GM19025 (cell line): ENCODE data around the gene RELB.
"Not testable (repeated sequence)": the region's sequence is repeated elsewhere in the genome, so short reads cannot be mapped to it uniquely, and the experiment has no call there.

Experiments
- ATAC-seq: cut with Tn5 transposase; IDR thresholded peaks from one replicate; pipeline ENCODE4 v1.9.1; 2021; ENCODE audit warnings: mild to moderate bottlenecking, low read depth, moderate library complexity; ENCODE audit not compliant: unreplicated experiment

RELB gene

DNA sequence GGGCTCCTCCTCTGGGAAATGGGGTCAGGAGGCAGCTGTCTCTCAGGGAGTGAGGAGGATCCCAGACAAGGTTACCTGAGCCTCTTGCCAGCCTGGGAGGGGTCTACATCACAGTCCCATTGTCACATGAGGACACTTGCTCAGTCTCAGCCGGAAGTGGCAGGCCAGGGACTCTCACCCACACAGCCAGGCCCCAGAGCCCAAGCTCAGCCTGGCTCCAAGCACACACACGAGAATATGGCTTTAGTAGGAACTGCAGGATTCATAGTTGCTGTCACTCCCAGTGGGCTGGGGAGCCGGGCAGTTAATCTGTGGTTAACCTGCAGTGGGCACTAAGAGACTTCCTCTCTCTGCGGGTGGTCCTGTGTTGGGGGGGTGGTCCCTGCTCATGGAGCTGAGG lies 15.8 kb upstream of the RELB start:
- ATAC-seq, result no peak

GRCh38 chr19:44986389-44986788 lies 14.9 kb upstream of the RELB start:
- no peak for ATAC-seq

- no peak for ATAC-seq
These were observed 14.1 kb upstream of the RELB start for GRCh38 chr19:44987148-44987675.

GRCh38 chr19:44988273-44988672 lies 13.0 kb upstream of the RELB start:
- no peak for ATAC-seq

- ATAC-seq, result no peak
These were observed 12.2 kb upstream of the RELB start for GRCh38 chr19:44988896-44989556.

GRCh38 chr19:44990459-44990858 lies 10.8 kb upstream of the RELB start:
- no peak for ATAC-seq

- no peak for ATAC-seq
These were observed 10.3 kb upstream of the RELB start for GRCh38 chr19:44990966-44991365.

DNA sequence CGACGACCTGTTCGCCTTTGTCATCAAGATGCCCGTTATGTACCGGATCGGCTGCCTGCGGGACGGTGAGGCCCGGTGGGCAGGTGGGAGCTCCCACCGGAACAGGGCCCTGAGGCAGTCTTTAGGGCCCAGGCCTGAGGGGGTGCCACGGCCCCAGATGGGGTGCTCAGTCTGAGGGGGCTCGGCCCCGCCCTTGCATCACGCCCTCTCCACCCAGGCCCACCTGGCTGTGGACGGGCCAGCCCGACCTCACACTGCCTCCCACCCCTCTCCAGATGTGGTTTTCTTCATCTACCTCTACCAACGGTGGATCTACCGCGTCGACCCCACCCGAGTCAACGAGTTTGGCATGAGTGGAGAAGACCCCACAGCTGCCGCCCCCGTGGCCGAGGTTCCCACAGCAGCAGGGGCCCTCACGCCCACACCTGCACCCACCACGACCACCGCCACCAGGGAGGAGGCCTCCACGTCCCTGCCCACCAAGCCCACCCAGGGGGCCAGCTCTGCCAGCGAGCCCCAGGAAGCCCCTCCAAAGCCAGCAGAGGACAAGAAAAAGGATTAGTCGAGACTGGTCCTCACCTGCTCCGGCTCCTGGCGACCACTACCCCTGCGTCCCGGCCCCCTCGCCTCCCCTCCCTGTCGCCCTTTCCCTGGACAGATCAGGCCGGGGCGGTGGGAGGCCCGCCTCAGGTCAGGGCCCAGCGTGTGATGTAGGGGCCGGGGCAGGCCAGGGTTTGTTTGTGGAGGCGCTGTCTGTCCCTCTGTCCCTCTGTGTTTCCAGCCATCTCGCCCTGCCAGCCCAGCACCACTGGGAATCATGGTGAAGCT lies 8.7 kb upstream of the RELB start:
- ATAC-seq, result no peak

- no peak for ATAC-seq
These were observed 7.7 kb upstream of the RELB start for GRCh38 chr19:44993526-44993925.

DNA sequence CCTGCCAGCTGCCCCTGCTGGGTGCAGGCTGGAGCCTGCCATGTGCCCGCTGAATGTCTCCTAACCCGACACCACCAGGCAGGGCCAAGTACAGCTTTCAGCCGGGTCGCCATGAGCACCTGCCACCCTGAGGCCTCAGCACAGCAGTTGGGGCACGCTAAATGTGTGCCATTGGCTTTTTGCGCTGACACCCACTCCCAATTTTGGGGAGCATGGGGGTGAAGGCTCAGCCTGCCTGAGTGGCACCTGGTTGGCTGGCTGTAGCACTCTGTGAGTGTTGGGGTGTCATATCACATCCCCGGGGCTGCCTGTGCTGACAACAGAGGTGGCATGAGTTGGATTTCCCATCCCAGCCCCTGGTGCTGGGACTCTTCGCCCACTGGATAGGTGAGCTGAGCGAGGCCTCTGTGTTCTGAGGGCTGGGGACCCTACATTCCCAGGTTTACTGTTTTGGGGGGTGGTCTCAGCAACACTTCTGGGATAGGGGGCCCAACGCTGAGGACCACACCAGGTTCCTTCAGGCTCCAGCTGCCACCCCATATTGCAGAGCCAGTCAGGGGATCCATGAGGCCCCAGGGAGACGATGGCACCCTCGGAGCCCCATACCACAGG lies 7.2 kb upstream of the RELB start:
- ATAC-seq, result no peak

GRCh38 chr19:44998025-44998424 lies 3.2 kb upstream of the RELB start:
- no peak for ATAC-seq

DNA sequence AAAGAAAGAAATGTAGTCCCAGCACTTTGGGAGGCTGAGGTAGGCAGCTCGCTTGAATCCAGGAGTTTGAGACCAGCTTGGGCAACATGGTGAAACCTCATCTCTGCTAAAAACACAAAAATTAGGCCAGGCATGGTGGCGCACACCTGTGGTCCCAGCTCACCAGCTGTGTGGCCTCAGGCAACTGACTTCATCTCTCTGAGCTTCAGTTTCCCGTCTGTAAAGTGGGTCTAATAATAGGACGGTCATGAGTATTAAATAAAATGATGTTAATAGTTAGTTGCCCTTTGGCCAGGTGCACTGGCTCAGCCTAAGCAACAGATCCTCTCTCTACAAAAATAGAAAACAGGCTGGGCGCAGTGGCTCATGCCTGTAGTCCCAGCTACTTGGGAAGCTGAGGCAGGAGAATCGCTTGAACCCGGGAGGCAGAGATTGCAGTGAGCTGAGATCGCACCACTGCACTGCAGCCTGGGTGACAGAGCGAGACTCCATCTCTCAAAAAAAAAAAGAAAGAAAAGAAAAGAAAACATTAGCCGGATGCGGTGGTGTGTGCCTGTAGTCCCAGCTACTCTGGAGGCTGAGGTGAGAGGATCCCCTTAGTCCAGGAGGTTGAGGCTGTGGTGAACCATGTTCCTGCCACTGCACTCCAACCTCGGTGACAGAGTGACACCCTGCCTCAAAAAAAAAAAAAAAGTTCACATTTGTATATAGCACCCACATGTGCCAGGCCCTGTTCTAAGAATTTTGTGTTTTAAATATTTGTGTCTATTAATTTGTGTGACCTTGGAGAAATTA lies 1.9 kb upstream of the RELB start:
- not testable (repeated sequence) for ATAC-seq

GRCh38 chr19:45000665-45001064 lies 599 bp upstream of the RELB start:
- ATAC-seq, result not testable (repeated sequence)

GRCh38 chr19:45003485-45003884 lies 2.2 kb downstream of the RELB start:
- no peak for ATAC-seq

- no peak for ATAC-seq
These were observed 4.5 kb downstream of the RELB start for GRCh38 chr19:45005787-45006186.

DNA sequence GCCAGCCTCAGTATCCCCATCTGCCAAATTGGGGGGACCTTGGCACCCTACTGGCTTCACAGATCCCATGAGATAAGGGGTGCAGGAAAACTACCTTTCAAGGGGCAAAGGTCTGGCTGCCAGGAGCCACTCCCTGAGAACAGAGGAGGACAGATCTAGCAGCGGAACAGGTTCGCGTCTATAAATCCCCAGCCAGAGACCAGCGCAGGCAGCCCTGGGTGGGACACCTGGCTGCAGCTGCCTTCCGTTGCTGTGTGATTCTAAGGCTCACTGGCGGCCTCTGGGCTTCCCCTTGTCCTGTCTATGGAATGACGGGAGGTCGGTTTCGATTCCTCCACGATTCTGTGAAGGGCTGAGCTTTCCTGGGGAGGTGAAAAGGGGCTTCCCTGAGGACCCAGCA lies 7.3 kb downstream of the RELB start:
- no peak for ATAC-seq

GRCh38 chr19:45009625-45010255 lies 8.5 kb downstream of the RELB start:
- ATAC-seq, result no peak

- no peak for ATAC-seq
These were observed 9.0 kb downstream of the RELB start for GRCh38 chr19:45010306-45010705.

GRCh38 chr19:45011959-45012358 lies 10.7 kb downstream of the RELB start:
- no peak for ATAC-seq
